Measurements from ENCODE around the gene KCNQ1.

KCNQ1 gene

DNA sequence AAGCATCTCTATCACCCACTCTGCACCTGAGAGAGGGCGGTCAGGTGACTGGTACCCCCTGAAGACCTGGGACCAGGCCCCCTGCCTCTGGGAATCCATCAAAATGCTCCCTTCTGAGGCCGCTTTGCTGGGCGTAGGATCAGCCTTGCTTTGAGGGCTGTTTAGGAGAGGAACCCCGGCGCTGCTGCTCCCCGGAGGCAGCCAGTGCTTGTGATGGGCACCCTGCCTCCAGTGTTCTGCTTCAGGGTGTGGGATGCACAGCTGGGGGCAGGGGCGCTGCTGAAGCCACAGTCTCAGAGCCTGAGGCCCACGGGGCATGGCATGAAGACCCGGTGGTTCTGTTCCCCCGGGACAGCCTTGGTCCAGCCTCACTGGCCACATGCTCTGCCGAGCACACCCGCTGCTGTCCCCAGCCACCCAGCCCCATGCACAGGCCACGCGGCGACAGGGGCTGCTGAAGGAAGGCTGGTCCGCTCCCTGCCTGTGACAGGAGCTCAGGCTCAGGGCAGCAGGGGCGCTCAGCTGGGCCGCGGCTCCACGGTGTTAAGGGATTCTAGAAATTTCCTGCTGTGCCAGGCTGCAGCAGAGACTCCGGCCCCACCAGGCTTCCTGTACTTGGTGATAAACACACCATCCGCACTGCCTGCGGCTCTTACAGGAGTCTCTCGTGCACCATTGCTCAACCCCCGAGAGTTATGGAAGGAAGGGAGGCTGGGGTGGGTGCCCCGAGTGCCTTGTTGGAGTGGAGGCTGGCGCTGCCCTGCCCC lies 91.0 kb downstream of the KCNQ1 start:
- DNase-seq: peak; percentile 49 to 82 (median 78)
- peaks cover 3 to 50% (median 40%) of the 10 kb centered on the region in 4 experiments for H3K4me1 ChIP-seq (ENCODE audit: control extremely low read depth in 1 of 4, control insufficient read depth in 4 of 4, insufficient read depth in 4 of 4, low read length in 3 of 4)
- no peak overlapping the region for H3K27ac ChIP-seq (ENCODE audit: insufficient read depth in 1 of 2, low read depth in 1 of 2, low read length in 2 of 2, poor library complexity in 1 of 2, severe bottlenecking in 2 of 2)
- H3K9me3 ChIP-seq (ENCODE audit: control extremely low read depth in 1 of 5, control insufficient read depth in 4 of 5, insufficient read depth in 2 of 5, low read depth in 1 of 5, low read length in 4 of 5): no peaks in the 10 kb centered on the region
- ChIA-PET CTCF (interaction anchor here (0.9 to 13.4 kb wide), 6 partner anchors 8 to 395 kb away, joined by 3 to 462 read pairs (median 24); partner anchors contain the start of genes CDKN1C and PHLDA2), POLR2A (interaction anchor here (1.2 to 3.2 kb wide), 2 partner anchors 350 to 356 kb away, joined by 4 to 30 read pairs; partner anchors contain the start of gene CDKN1C)
- no peaks in the 10 kb centered on the region for H3K36me3 ChIP-seq (ENCODE audit: control insufficient read depth in 4 of 4, insufficient read depth in 4 of 4, low read length in 3 of 4)
- 68% methylated on average over 23 of the region's 27 CpGs for WGBS (ENCODE audit: insufficient coverage)
- no peaks in the 10 kb centered on the region for H3K27me3 ChIP-seq (replicated peaks in 2 of 5; ENCODE audit: control insufficient read depth in 4 of 5, insufficient read depth in 5 of 5, low read length in 4 of 5)
- no peak overlapping the region for H3K4me3 ChIP-seq (ENCODE audit: control insufficient read depth in 1 of 7, extremely low read depth in 1 of 7, insufficient read depth in 4 of 7, low read depth in 2 of 7, low read length in 6 of 7)

DNA sequence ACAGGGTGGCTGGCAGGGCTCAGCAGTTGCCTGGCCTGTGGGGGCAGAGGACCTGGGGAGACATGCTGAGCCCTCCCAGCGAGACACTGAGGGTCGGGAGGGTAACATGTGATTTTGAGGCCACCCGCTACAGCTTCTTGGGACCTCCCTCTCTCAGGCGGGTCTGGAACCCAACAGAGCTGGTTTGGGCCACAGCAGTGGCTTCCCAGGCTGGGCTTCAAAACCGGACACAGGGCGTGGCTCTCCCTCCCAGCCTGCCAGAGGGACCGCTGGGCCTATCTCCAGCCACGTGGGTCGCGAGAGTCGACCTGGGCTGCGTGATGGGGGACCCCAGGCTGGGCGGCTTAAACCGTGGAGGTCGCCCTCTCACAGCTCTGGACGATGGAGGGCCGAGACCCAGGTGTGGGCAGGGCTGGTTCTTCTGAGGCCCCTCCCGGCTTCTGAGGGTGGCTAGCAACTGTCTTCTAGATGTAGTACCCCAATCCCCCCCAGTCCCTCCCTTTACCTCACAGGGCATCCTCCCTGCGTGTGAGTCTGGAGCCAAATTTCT lies 91.7 kb downstream of the KCNQ1 start:
- 95% methylated on average over 9 of the region's 19 CpGs for WGBS (ENCODE audit: insufficient coverage)
- POLR2A ChIA-PET: no interaction called here
- no peak for DNase-seq
- H3K4me3 ChIP-seq (ENCODE audit: control insufficient read depth in 1 of 7, extremely low read depth in 1 of 7, insufficient read depth in 4 of 7, low read depth in 2 of 7, low read length in 6 of 7): no peak overlapping the region
- no peaks in the 10 kb centered on the region for H3K9me3 ChIP-seq (ENCODE audit: control extremely low read depth in 1 of 5, control insufficient read depth in 4 of 5, insufficient read depth in 2 of 5, low read depth in 1 of 5, low read length in 4 of 5)
- H3K27ac ChIP-seq (ENCODE audit: insufficient read depth in 1 of 2, low read depth in 1 of 2, low read length in 2 of 2, poor library complexity in 1 of 2, severe bottlenecking in 2 of 2): no peak overlapping the region
- no peaks in the 10 kb centered on the region for H3K36me3 ChIP-seq (ENCODE audit: control insufficient read depth in 4 of 4, insufficient read depth in 4 of 4, low read length in 3 of 4)
- no peaks in the 10 kb centered on the region for H3K27me3 ChIP-seq (replicated peaks in 2 of 5; ENCODE audit: control insufficient read depth in 4 of 5, insufficient read depth in 5 of 5, low read length in 4 of 5)
- H3K4me1 ChIP-seq (ENCODE audit: control extremely low read depth in 1 of 4, control insufficient read depth in 4 of 4, insufficient read depth in 4 of 4, low read length in 3 of 4): peaks cover 3 to 49% (median 40%) of the 10 kb centered on the region in 4 experiments
- CTCF ChIA-PET: interaction anchor here (1.1 to 13.4 kb wide), 5 partner anchors 9 to 394 kb away, joined by 3 to 462 read pairs (median 42); partner anchors contain the start of genes CDKN1C and PHLDA2

DNA sequence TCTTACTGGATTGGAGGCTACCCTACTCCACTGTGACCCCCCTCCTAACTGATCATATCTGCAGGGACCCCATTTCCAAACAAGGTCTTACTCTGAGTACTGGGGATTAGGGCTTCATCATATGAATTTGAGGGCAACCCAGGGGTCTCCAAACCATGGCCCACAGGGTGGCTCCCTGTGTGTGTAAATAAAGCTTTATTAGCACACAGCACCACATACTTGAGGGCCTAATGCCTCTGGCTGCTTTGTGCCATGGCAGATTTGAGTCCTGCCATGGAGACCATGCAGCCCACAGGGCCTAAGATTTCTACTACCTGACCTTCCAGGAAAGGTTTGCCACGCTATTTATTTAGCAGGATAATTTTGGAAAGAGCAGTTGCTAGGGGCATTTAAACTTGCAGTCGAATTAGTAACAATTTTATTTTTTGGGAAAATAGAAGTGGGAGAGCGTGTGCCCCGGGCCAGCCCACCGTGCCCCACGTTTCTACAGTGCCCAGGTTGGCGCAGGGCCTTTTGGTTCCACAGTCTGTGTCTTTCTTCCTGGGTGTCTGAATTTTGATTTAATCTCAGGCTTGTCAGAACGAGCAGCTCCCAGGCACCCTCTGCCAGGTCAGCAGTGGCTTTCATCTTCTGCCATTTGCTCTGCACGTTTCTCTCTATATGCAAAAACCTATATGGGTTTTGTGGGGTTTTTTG lies 92.3 kb downstream of the KCNQ1 start:
- Histone ChIP-seq H3K27ac (ENCODE audit: insufficient read depth in 1 of 2, low read depth in 1 of 2, low read length in 2 of 2, poor library complexity in 1 of 2, severe bottlenecking in 2 of 2) (no peak overlapping the region), H3K27me3 (replicated peaks in 2 of 5; ENCODE audit: control insufficient read depth in 4 of 5, insufficient read depth in 5 of 5, low read length in 4 of 5) (no peaks in the 10 kb centered on the region), H3K9me3 (ENCODE audit: control extremely low read depth in 1 of 5, control insufficient read depth in 4 of 5, insufficient read depth in 2 of 5, low read depth in 1 of 5, low read length in 4 of 5) (no peaks in the 10 kb centered on the region), H3K36me3 (ENCODE audit: control insufficient read depth in 4 of 4, insufficient read depth in 4 of 4, low read length in 3 of 4) (no peaks in the 10 kb centered on the region), H3K4me3 (ENCODE audit: control insufficient read depth in 1 of 7, extremely low read depth in 1 of 7, insufficient read depth in 4 of 7, low read depth in 2 of 7, low read length in 6 of 7) (no peak overlapping the region), H3K4me1 (ENCODE audit: control extremely low read depth in 1 of 4, control insufficient read depth in 4 of 4, insufficient read depth in 4 of 4, low read length in 3 of 4) (peaks cover 3 to 50% (median 39%) of the 10 kb centered on the region in 4 experiments)
- CTCF ChIA-PET: interaction anchor here (0.6 to 10.9 kb wide), 4 partner anchors 9 to 394 kb away, joined by 3 to 462 read pairs (median 24); partner anchors contain the start of genes CDKN1C and PHLDA2
- WGBS (ENCODE audit: insufficient coverage): 91% methylated on average over 5 of the region's 9 CpGs
- no peak for DNase-seq
- POLR2A ChIA-PET: interaction anchor here (1.0 kb wide), 1 partner anchor 302 kb away, joined by 4 read pairs; no protein-coding TSS in a partner anchor

DNA sequence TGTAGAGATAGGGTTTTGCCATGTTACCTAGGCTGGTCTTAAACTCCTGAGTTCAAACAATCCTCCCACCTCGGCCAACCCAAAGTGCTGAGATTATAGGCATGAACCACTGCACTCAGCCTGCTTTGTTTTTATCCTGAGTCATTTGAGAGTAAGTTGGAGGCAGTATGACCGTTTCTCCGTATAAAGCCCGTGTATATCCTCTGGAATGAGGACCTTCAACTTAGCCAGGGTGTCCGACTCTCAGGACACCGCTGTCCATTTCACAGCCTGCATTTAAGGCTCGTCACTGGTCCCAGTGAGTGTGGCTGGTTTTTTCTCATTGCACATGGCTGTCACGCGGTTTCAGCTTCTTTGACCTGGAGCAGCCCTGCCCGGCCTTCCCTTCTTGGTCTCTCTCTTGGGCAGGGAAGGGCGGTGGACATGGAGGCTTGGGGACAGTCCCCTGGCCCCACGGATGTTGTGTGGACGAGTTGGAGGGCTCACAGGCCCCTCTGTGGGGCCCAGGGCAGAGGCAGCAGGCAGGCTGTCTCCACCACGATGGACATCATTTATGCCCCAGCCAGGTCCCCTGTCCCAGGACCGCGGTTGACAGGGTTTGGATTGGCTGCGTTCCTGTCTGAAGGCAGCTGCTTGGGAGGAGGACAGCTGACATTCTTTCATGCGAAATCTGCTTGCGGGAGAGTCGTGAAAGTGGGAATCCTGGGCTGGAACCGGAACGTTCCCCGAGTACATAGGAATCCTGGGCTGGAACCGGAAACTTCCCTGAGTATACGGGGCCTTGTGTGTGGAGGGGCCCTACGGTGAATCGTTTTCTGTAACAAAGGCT lies 93.3 kb downstream of the KCNQ1 start:
- POLR2A ChIA-PET: interaction anchor here (1.0 kb wide), 1 partner anchor 301 kb away, joined by 4 read pairs; no protein-coding TSS in a partner anchor
- no peak overlapping the region for H3K4me3 ChIP-seq (ENCODE audit: control insufficient read depth in 1 of 7, extremely low read depth in 1 of 7, insufficient read depth in 4 of 7, low read depth in 2 of 7, low read length in 6 of 7)
- peaks cover 3 to 46% (median 33%) of the 10 kb centered on the region in 4 experiments for H3K4me1 ChIP-seq (ENCODE audit: control extremely low read depth in 1 of 4, control insufficient read depth in 4 of 4, insufficient read depth in 4 of 4, low read length in 3 of 4)
- no peaks in the 10 kb centered on the region for H3K36me3 ChIP-seq (ENCODE audit: control insufficient read depth in 4 of 4, insufficient read depth in 4 of 4, low read length in 3 of 4)
- H3K9me3 ChIP-seq (ENCODE audit: control extremely low read depth in 1 of 5, control insufficient read depth in 4 of 5, insufficient read depth in 2 of 5, low read depth in 1 of 5, low read length in 4 of 5): no peaks in the 10 kb centered on the region
- CTCF ChIA-PET: interaction anchor here (10.9 kb wide), 1 partner anchor 352 kb away, joined by 462 read pairs; the partner anchor contains the start of gene CDKN1C
- no peak for DNase-seq
- H3K27me3 ChIP-seq (replicated peaks in 2 of 5; ENCODE audit: control insufficient read depth in 4 of 5, insufficient read depth in 5 of 5, low read length in 4 of 5): no peaks in the 10 kb centered on the region
- 95% methylated on average over 26 of the region's 27 CpGs for WGBS (ENCODE audit: insufficient coverage)
- no peak overlapping the region for H3K27ac ChIP-seq (ENCODE audit: insufficient read depth in 1 of 2, low read depth in 1 of 2, low read length in 2 of 2, poor library complexity in 1 of 2, severe bottlenecking in 2 of 2)

DNA sequence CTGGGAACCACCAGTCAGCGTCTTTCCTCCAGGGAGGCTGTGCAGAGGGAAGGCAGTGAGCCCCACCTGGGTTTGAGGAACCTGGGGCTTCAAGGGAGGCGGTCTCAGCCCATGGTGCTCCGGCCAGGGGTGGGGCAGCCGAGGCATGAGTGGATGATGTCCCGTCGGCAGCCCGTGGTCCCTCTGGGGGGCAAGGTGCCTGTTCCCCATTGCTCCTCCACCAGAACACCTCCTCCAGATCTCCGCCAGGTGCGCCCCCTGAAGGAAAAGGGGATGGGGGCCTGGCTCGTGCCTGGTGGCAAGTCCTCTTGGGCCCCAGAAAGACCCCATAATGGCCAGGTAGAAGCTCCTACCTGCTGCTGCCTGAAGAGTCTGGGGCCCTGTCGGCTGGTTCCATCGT lies 94.1 kb downstream of the KCNQ1 start:
- H3K36me3 ChIP-seq (ENCODE audit: control insufficient read depth in 4 of 4, insufficient read depth in 4 of 4, low read length in 3 of 4): no peaks in the 10 kb centered on the region
- 93% methylated on average over 8 of the region's 12 CpGs for WGBS (ENCODE audit: insufficient coverage)
- H3K27me3 ChIP-seq (replicated peaks in 2 of 5; ENCODE audit: control insufficient read depth in 4 of 5, insufficient read depth in 5 of 5, low read length in 4 of 5): no peaks in the 10 kb centered on the region
- ChIA-PET CTCF (interaction anchor here (0.8 to 10.9 kb wide), 2 partner anchors 9 to 351 kb away, joined by 3 to 462 read pairs; partner anchors contain the start of gene CDKN1C), POLR2A (no interaction called here)
- H3K4me3 ChIP-seq (ENCODE audit: control insufficient read depth in 1 of 7, extremely low read depth in 1 of 7, insufficient read depth in 4 of 7, low read depth in 2 of 7, low read length in 6 of 7): no peak overlapping the region
- no peak overlapping the region for H3K27ac ChIP-seq (ENCODE audit: insufficient read depth in 1 of 2, low read depth in 1 of 2, low read length in 2 of 2, poor library complexity in 1 of 2, severe bottlenecking in 2 of 2)
- H3K9me3 ChIP-seq (ENCODE audit: control extremely low read depth in 1 of 5, control insufficient read depth in 4 of 5, insufficient read depth in 2 of 5, low read depth in 1 of 5, low read length in 4 of 5): no peaks in the 10 kb centered on the region
- H3K4me1 ChIP-seq (ENCODE audit: control extremely low read depth in 1 of 4, control insufficient read depth in 4 of 4, insufficient read depth in 4 of 4, low read length in 3 of 4): peaks cover 0 to 38% (median 25%) of the 10 kb centered on the region in 4 experiments
- DNase-seq: no peak

DNA sequence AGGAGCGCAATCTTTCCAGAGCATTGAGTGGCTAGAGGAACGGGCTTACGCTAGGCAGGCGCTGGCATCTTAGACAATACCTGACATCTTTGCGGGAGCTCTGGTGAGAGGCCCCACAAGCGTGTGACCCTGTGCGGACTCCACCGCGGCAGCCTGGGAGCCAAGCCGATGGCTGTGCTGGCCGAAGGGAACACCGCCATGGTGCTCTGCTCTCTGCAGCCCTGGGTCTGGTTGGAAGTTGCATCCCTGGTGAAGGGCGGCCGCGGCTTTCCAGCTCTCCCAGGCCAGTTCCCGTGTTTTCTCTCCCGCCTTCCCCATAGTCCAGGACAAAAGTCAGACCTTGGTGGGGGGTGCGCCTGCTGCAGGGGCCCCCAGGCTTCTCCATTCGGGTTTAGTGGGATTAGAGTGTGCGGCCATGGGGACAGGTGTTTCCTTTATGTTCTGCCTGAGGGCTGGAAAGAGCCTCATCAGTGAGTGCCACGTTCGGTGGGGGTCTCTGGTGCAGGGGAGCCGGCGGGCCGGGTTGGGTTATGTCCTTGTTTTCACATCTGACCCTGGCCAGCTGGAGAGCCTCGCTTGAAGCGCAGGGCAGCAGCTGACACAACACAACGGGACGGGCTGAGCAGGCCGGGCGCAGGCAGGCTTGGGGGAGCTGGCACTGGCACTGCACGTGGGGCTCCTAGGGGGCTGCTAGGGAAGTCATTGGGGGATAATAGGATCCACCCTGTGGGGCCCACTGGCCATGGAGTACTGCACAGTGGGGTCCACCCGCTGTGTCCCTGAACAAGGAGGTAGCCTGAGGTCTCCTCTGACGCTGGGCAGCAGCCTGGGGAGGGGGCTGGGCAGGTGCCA lies 94.8 kb downstream of the KCNQ1 start:
- no peak overlapping the region for H3K27ac ChIP-seq (ENCODE audit: insufficient read depth in 1 of 2, low read depth in 1 of 2, low read length in 2 of 2, poor library complexity in 1 of 2, severe bottlenecking in 2 of 2)
- 93% methylated on average over 31 of the region's 34 CpGs for WGBS (ENCODE audit: insufficient coverage)
- H3K9me3 ChIP-seq (ENCODE audit: control extremely low read depth in 1 of 5, control insufficient read depth in 4 of 5, insufficient read depth in 2 of 5, low read depth in 1 of 5, low read length in 4 of 5): no peaks in the 10 kb centered on the region
- no peak overlapping the region for H3K4me3 ChIP-seq (ENCODE audit: control insufficient read depth in 1 of 7, extremely low read depth in 1 of 7, insufficient read depth in 4 of 7, low read depth in 2 of 7, low read length in 6 of 7)
- H3K4me1 ChIP-seq (ENCODE audit: control extremely low read depth in 1 of 4, control insufficient read depth in 4 of 4, insufficient read depth in 4 of 4, low read length in 3 of 4): peaks cover 0 to 31% (median 18%) of the 10 kb centered on the region in 4 experiments
- no peaks in the 10 kb centered on the region for H3K36me3 ChIP-seq (ENCODE audit: control insufficient read depth in 4 of 4, insufficient read depth in 4 of 4, low read length in 3 of 4)
- ChIA-PET POLR2A (no interaction called here), CTCF (interaction anchor here (0.8 to 10.9 kb wide), 2 partner anchors 8 to 350 kb away, joined by 3 to 462 read pairs; partner anchors contain the start of gene CDKN1C)
- DNase-seq: no peak
- no peaks in the 10 kb centered on the region for H3K27me3 ChIP-seq (replicated peaks in 2 of 5; ENCODE audit: control insufficient read depth in 4 of 5, insufficient read depth in 5 of 5, low read length in 4 of 5)

Measured in common myeloid progenitor, CD34-positive (primary cell).